Spleen (tissue), 11 donors: Measurements from ENCODE around the gene BCL2L2. TPM values are rescaled to one million over a fixed set of nuclear protein-coding genes. Genes with fewer than 3 reads are reported as not detected.

Experiments
- DNase-seq: peaks from one replicate; pipeline ENCODE4 v3.0.0-alpha.2; 2020
- H3K27ac ChIP-seq, 8 donors: fragments of 200-600 bp; sonication (generic) in 7 of 8; 1 replicate in 4 of 8; 2 replicates in 4 of 8; pipeline versions ENCODE4 v1.5.0 to v1.8.0; 2016 to 2021; ENCODE audit warnings: inconsistent platforms in 4 of 8, mild to moderate bottlenecking in 4 of 8, moderate library complexity in 1 of 8
- H3K27me3 ChIP-seq, 7 donors: fragments of 200-600 bp; sonication (generic) in 6 of 7; replicated peaks in 1 of 7; 1 replicate in 4 of 7; 2 replicates in 3 of 7; pipeline versions ENCODE4 v1.5.0 to v1.8.0; 2016 to 2021; ENCODE audit warnings: inconsistent platforms in 3 of 7, mild to moderate bottlenecking in 1 of 7
- H3K36me3 ChIP-seq, 6 donors: fragments of 200-600 bp; sonication (generic) in 5 of 6; 1 replicate in 4 of 6; 2 replicates in 2 of 6; pipeline versions ENCODE4 v1.5.0 to v1.8.0; 2016 to 2021; ENCODE audit warnings: inconsistent platforms in 2 of 6
- H3K4me1 ChIP-seq, 6 donors: fragments of 200-600 bp; sonication (generic) in 5 of 6; 1 replicate in 3 of 6; 2 replicates in 3 of 6; pipeline versions ENCODE4 v1.5.0 to v1.8.0; 2016 to 2021; ENCODE audit warnings: inconsistent platforms in 3 of 6
- H3K4me3 ChIP-seq, 8 donors: fragments of 200-600 bp; sonication (generic) in 7 of 8; 1 replicate in 4 of 8; 2 replicates in 4 of 8; pipeline versions ENCODE4 v1.5.0 to v1.8.0; 2016 to 2021; ENCODE audit warnings: inconsistent platforms in 4 of 8, mild to moderate bottlenecking in 4 of 8, moderate library complexity in 2 of 8
- H3K9me3 ChIP-seq, 8 donors: fragments of 200-600 bp; sonication (generic) in 7 of 8; 1 replicate in 4 of 8; 2 replicates in 4 of 8; pipeline versions ENCODE4 v1.5.0 to v1.8.0; 2016 to 2021; ENCODE audit warnings: inconsistent platforms in 4 of 8
- CTCF ChIP-seq, 11 experiments: fragments of 200-600 bp in 7 of 11; fragments of 450-650 bp in 4 of 11; sonication (generic) in 4 of 11; IDR thresholded peaks in 8 of 11; conservative IDR thresholded peaks in 3 of 11; 1 replicate in 7 of 11; 2 replicates in 4 of 11; pipeline versions ENCODE4 v1.4.0 to v1.8.0; 2016 to 2021; ENCODE audit warnings: antibody characterized with exemption in 11 of 11, inconsistent platforms in 4 of 11, mild to moderate bottlenecking in 1 of 11
- POLR2A ChIP-seq, 3 donors: fragments of 450-650 bp; IDR thresholded peaks; one replicate each; pipeline ENCODE4 v1.5.1; 2017; ENCODE audit warnings: antibody characterized with exemption in 3 of 3, mild to moderate bottlenecking in 1 of 3
- POLR2AphosphoS5 ChIP-seq, 3 donors: sonication (generic); formaldehyde crosslinking; IDR thresholded peaks; one replicate each; pipeline ENCODE4 v1.5.1; 2017; ENCODE audit warnings: antibody characterized with exemption in 3 of 3
- WGBS, 5 donors: extraction: QIAGEN DNeasy Blood & Tissue Kit in 3 of 5; methylation state at CpG; one replicate each; pipeline versions ENCODE4 v1.1.5 to v1.1.7; 2013 to 2018; 5-methylcytosine and 5-hydroxymethylcytosine counted together
- intact Hi-C: fragments of 100-400 bp; cut with DNase I; formaldehyde crosslinking; loops from one replicate; pipeline ENCODE4 v1.15.0; 2023; ENCODE audit warnings: low total_unique reads
- polyA plus RNA-seq, 3 donors: library from polyadenylated mRNA; stranded (reverse); fragments of 200-250 nt; gene quantifications; one replicate each; pipeline ENCODE4 v1.2.1, GENCODE V29; 2013
- total RNA-seq, 7 donors: library from RNA; depleted of rRNA in 3 of 7; stranded (reverse); fragments of >200 nt in 3 of 7; fragmentation: NEBNext Ultra II Directional in 4 of 7; extraction: Animal tissue kit (Norgen Biotek cat#: 25700) in 4 of 7; gene quantifications; one replicate each; pipeline versions ENCODE4 v1.1.0 to v1.2.1, GENCODE V29; 2016 to 2021
- donor health status: healthy with polysubstance abuse.
- donor health status: DM: no; HTN: no; CAD: no; lungs with moderate emphysema.
- donor health status: DM: no; HTN: no; CAD: no.
- donor health status: Bipolar disorder and iron deficiency.
- donor health status: healthy.
- donor health status: DM: no; HTN: no; CAD: no.
- donor health status: DM: yes; HTN: yes; CAD: no.

The BCL2L2 gene
- total and polyA plus RNA-seq, 10 donors, result 5.4 to 34.6 (median 19.3) TPM

- DNase-seq, result no peak
- TF ChIP-seq CTCF (IDR thresholded peaks at IDR 0.05 in 8 of 11, conservative IDR thresholded peaks at IDR 0.05 in 3 of 11) (no peak), POLR2A (IDR thresholded peaks at IDR 0.05) (peak in 2 of 3 donors; percentile 38 to 70), POLR2AphosphoS5 (IDR thresholded peaks at IDR 0.05) (peak in 1 of 3 donors; percentile 64)
- intact Hi-C loops, result no loop called here
These were observed 4.7 kb upstream of the BCL2L2 start for GRCh38 chr14:23301969-23302289.

GRCh38 chr14:23302290-23303225, 4.1 kb upstream of the BCL2L2 start, which contains the start of gene PPP1R3E:
TSS of gene PPP1R3E (minus strand) at chr14:23302859. CDS start at chr14:23302576, 283 bp downstream.
- intact Hi-C loops, result no loop called here
- TF ChIP-seq POLR2A (IDR thresholded peaks at IDR 0.05) (peak in 1 of 3 donors; percentile 85), CTCF (IDR thresholded peaks at IDR 0.05 in 8 of 11, conservative IDR thresholded peaks at IDR 0.05 in 3 of 11) (no peak), POLR2AphosphoS5 (IDR thresholded peaks at IDR 0.05) (peak; percentile 95 to 97 (median 96))
- DNase-seq, result peak; percentile 97
- Histone ChIP-seq H3K4me3 (peak within 1 kb of the TSS; percentile 72 to 92 (median 84)), H3K27me3 (no peaks in the 10 kb centered on the region), H3K9me3 (no peaks in the 10 kb centered on the region), H3K4me1 (peaks cover 16 to 73% (median 51%) of the 10 kb centered on the region in 6 donors), H3K36me3 (peaks cover 0 to 17% (median 7%) of the 10 kb centered on the region in 6 donors), H3K27ac (peak within 1 kb of the TSS; percentile 93 to 98 (median 96))
- 2 to 3% (median 2%) methylated on average over 51 to 81 of the region's 81 CpGs for WGBS, 5 donors

More at GRCh38 chr14:23301969-23302289, 4.7 kb upstream of the BCL2L2 start:
- Histone ChIP-seq H3K4me1 (peaks cover 15 to 66% (median 45%) of the 10 kb centered on the region in 6 donors), H3K9me3 (no peaks in the 10 kb centered on the region), H3K27me3 (no peaks in the 10 kb centered on the region), H3K36me3 (peaks cover 0 to 24% (median 11%) of the 10 kb centered on the region in 6 donors), H3K27ac (peak overlapping the region; percentile 93 to 98 (median 96)), H3K4me3 (peak overlapping the region; percentile 72 to 92 (median 84))
- WGBS, 5 donors, result 0 to 1% (median 0%) methylated on average over 2 to 25 of the region's 25 CpGs

- H3K36me3 ChIP-seq, result peaks cover 0 to 46% (median 1%) of the 10 kb centered on the region in 6 donors
- peak overlapping the region; percentile 47 to 77 (median 59) for H3K4me3 ChIP-seq
- H3K27ac ChIP-seq, result peak overlapping the region; percentile 39 to 88 (median 84)
- peaks cover 11 to 68% (median 44%) of the 10 kb centered on the region in 6 donors for H3K4me1 ChIP-seq
- no peak for DNase-seq
- no peaks in the 10 kb centered on the region for H3K9me3 ChIP-seq
- no peaks in the 10 kb centered on the region for H3K27me3 ChIP-seq
- intact Hi-C loops, result no loop called here
- 23 to 38% (median 36%) methylated on average over 5 of the region's 5 CpGs for WGBS, 5 donors
- TF ChIP-seq CTCF (IDR thresholded peaks at IDR 0.05 in 8 of 11, conservative IDR thresholded peaks at IDR 0.05 in 3 of 11) (no peak), POLR2AphosphoS5 (IDR thresholded peaks at IDR 0.05) (no peak), POLR2A (IDR thresholded peaks at IDR 0.05) (no peak)
These were observed 505 bp downstream of the BCL2L2 start for GRCh38 chr14:23307146-23307530.
